A673 (cell line): ENCODE data around the gene COL4A6. TPM values are rescaled to one million over a fixed set of nuclear protein-coding genes. Genes with fewer than 3 reads are reported as not detected.

Source experiments
- BruUV-seq: library from RNA; stranded (reverse); fragments of 400-500 nt; replicated peaks from 2 replicates; lab custom pipeline; 2021; lab: Mats Ljungman, UMichigan
- CTCF ChIA-PET: fragments of 300-600 bp; sonication (Branson Sonifier 250); formaldehyde crosslinking; loops from one replicate; lab custom pipeline; 2022; ENCODE audit warnings: antibody characterized with exemption; lab: Charles Lee
- POLR2A ChIA-PET: fragments of 300-600 bp; sonication (Branson Sonifier 250); formaldehyde crosslinking; loops from one replicate; lab custom pipeline; 2022; ENCODE audit warnings: antibody characterized with exemption; ENCODE audit not compliant: low non-redundant PET; lab: Charles Lee
- DNase-seq: peaks from one replicate; pipeline ENCODE4 v3.0.0-alpha.2; 2015; ENCODE audit warnings: low spot score
- H3K27ac ChIP-seq: fragments of 200-600 bp; sonication (generic); 2 replicates; pipeline ENCODE4 v1.5.1; 2016; ENCODE audit warnings: mixed run types, low read depth, mild to moderate bottlenecking, mixed read lengths, antibody characterized with exemption, low read length; ENCODE audit not compliant: poor library complexity, severe bottlenecking
- H3K27me3 ChIP-seq: fragments of 200-600 bp; sonication (generic); replicated peaks from 2 replicates; pipeline ENCODE4 v1.6.1; 2017; ENCODE audit warnings: mixed run types, low read depth, mild to moderate bottlenecking, mixed read lengths, antibody characterized with exemption, low read length; ENCODE audit not compliant: insufficient read depth, poor library complexity
- H3K36me3 ChIP-seq: fragments of 200-600 bp; sonication (generic); 2 replicates; pipeline ENCODE4 v1.6.1; 2016; ENCODE audit warnings: mixed run types, mild to moderate bottlenecking, mixed read lengths, antibody characterized with exemption, low read length; ENCODE audit not compliant: insufficient read depth, poor library complexity, severe bottlenecking
- H3K4me1 ChIP-seq: fragments of 200-600 bp; sonication (generic); 2 replicates; pipeline ENCODE4 v1.6.1; 2017; ENCODE audit warnings: mixed run types, mild to moderate bottlenecking, mixed read lengths, antibody characterized with exemption, low read length; ENCODE audit not compliant: insufficient read depth, poor library complexity, severe bottlenecking
- H3K4me3 ChIP-seq: fragments of 200-600 bp; sonication (generic); 2 replicates; pipeline ENCODE4 v1.5.1; 2016; ENCODE audit warnings: low read depth, mixed run types, mild to moderate bottlenecking, mixed read lengths, low read length; ENCODE audit not compliant: poor library complexity, severe bottlenecking
- H3K9me3 ChIP-seq: fragments of 200-600 bp; sonication (generic); 2 replicates; pipeline ENCODE4 v1.6.1; 2016; ENCODE audit warnings: mixed run types, low read depth, mild to moderate bottlenecking, mixed read lengths, antibody characterized with exemption, low read length; ENCODE audit not compliant: poor library complexity, severe bottlenecking
- EZH2 ChIP-seq: fragments of 200-600 bp; sonication (generic); IDR thresholded peaks from 2 replicates; pipeline ENCODE4 v1.6.1; 2017; ENCODE audit warnings: borderline replicate concordance, low read depth, mild to moderate bottlenecking, mixed read lengths, antibody characterized with exemption, low read length; ENCODE audit not compliant: poor library complexity, severe bottlenecking
- intact Hi-C: fragments of 100-400 bp; cut with micrococcal nuclease; formaldehyde crosslinking; loops from one replicate; pipeline ENCODE4 v1.10.0; 2022; ENCODE audit not compliant: unreplicated experiment
- total RNA-seq: library from RNA; stranded (reverse); gene quantifications from 2 replicates; pipeline ENCODE4 v1.2.3, GENCODE V29; 2021
- TF ChIP-seq, protein P1 (sequence below): fragments of 300-800, 200-600 bp; sonication (generic); conservative IDR thresholded peaks from 2 replicates; pipeline ENCODE4 v1.5.1; 2017; ENCODE audit warnings: low read depth, mild to moderate bottlenecking, antibody characterized with exemption, low read length, moderate library complexity, mixed read lengths

The COL4A6 gene
- total RNA-seq, 1 experiment from 2014 or later, result not detected

DNA sequence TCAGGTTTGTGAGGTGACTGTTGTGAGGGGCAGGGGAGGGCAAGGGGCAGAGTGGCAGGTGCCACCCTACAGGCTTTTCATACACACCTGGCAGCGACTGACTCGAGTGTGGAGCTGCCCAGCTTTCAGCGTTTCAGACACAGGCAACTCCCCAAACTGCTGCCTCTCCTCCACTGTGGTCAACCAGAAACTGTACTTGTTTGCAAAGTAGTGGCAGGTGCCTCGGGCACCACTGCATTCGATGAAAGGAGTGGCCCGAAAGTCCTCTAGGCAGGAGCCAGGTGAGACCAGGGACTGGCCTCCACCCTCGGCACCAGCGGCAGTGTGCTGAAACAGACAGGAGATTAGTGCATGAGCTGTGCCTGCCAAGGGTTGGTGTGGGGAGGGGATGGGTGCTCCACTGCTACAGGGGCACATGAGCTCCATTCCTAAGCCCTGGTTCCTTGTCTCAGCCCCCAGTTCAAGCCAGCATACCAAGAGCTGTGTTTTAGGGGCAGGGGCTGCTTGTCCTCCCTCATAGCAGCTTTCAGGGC is 281.2 kb downstream of the COL4A6 start:
- no peaks in the 10 kb centered on the region for H3K27me3 ChIP-seq
- no peaks in the 10 kb centered on the region for H3K9me3 ChIP-seq
- H3K27ac ChIP-seq, result no peak overlapping the region
- CTCF ChIA-PET, result no interaction called here
- no TSS peak for BruUV-seq
- intact Hi-C loops, result no loop called here
- POLR2A ChIA-PET, result no interaction called here
- H3K36me3 ChIP-seq, result no peaks in the 10 kb centered on the region
- no peak overlapping the region for H3K4me3 ChIP-seq
- TF ChIP-seq, protein P1, sequence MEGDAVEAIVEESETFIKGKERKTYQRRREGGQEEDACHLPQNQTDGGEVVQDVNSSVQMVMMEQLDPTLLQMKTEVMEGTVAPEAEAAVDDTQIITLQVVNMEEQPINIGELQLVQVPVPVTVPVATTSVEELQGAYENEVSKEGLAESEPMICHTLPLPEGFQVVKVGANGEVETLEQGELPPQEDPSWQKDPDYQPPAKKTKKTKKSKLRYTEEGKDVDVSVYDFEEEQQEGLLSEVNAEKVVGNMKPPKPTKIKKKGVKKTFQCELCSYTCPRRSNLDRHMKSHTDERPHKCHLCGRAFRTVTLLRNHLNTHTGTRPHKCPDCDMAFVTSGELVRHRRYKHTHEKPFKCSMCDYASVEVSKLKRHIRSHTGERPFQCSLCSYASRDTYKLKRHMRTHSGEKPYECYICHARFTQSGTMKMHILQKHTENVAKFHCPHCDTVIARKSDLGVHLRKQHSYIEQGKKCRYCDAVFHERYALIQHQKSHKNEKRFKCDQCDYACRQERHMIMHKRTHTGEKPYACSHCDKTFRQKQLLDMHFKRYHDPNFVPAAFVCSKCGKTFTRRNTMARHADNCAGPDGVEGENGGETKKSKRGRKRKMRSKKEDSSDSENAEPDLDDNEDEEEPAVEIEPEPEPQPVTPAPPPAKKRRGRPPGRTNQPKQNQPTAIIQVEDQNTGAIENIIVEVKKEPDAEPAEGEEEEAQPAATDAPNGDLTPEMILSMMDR, result no peak
- no peak for TF ChIP-seq EZH2
- DNase-seq, result no peak
- no peaks in the 10 kb centered on the region for H3K4me1 ChIP-seq

DNA sequence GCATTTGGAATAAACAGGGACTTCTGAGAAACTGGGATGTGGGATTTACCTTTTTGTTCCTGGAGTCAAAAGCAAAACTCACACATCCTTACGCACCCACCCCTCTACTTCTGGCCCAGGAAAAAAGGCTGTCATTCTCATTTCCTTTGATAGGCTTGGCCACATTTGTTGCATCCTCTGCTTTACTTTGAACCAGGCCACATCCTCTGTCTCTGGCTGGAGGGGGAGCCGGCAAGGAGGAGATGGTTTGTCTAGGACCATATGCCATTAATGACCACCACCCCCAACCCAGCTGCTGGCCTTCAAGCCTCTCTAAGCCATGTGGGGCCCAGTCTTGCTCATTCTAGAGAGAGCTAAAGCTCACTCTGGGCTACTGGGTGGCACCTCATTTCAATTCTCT is 282.1 kb downstream of the COL4A6 start:
- no peak overlapping the region for H3K27ac ChIP-seq
- ChIA-PET CTCF (no interaction called here), POLR2A (no interaction called here)
- intact Hi-C loops, result no loop called here
- H3K4me1 ChIP-seq, result no peaks in the 10 kb centered on the region
- H3K27me3 ChIP-seq, result no peaks in the 10 kb centered on the region
- no peaks in the 10 kb centered on the region for H3K36me3 ChIP-seq
- no peak for TF ChIP-seq EZH2
- TF ChIP-seq, protein P1, result no peak
- no peaks in the 10 kb centered on the region for H3K9me3 ChIP-seq
- no peak for DNase-seq
- BruUV-seq, result no TSS peak
- no peak overlapping the region for H3K4me3 ChIP-seq

DNA sequence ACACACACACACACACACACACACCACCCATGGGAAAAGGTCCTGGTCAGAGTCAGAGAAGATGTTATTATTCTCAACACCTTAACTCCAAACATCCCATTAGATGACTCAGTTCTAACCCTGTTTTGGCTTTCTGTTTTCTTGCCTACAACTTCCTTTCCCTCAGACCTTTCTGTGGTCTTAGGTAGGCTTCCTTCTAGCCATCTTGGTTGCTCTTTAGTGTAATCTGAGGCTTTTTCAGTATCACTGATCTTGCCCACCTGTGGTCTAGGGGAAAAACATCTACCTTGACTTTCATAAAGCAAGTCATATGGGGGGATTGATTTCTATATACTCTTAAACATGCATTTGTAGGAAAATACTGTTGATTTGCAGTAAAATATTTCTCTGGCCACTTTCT is 289.7 kb downstream of the COL4A6 start:
- ChIA-PET POLR2A (no interaction called here), CTCF (no interaction called here)
- H3K4me1 ChIP-seq, result no peaks in the 10 kb centered on the region
- H3K27me3 ChIP-seq, result no peaks in the 10 kb centered on the region
- intact Hi-C loops, result no loop called here
- H3K9me3 ChIP-seq, result no peaks in the 10 kb centered on the region
- no peak for DNase-seq
- H3K27ac ChIP-seq, result no peak overlapping the region
- no peak overlapping the region for H3K4me3 ChIP-seq
- BruUV-seq, result no TSS peak
- no peak for TF ChIP-seq EZH2
- TF ChIP-seq, protein P1, result no peak
- no peaks in the 10 kb centered on the region for H3K36me3 ChIP-seq
